GM21360 (cell line): ENCODE data around the gene SMIM31.

Experiments used
- ATAC-seq: cut with Tn5 transposase; IDR thresholded peaks from one replicate; pipeline ENCODE4 v1.9.1; 2021; ENCODE audit warnings: mild to moderate bottlenecking, moderate library complexity; ENCODE audit not compliant: unreplicated experiment

The SMIM31 gene

DNA sequence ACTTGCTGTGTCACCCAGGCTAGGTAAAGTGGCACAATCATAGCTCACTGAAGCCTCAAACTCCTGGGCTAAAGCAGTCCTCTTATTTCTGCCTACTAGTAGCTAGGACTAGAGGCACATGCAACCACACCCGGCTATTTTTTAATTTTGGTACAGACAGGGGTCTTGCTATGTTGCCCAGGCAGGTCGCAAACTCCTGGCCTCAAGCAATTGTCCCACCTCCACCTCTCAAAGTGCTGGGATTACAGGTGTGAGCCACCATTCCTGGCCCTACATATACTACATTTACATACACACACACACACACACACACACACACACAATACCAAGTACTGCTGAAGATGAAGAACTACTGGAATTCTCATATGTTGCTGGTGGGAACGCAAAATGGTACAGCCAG, 26.9 kb downstream of the SMIM31 start:
- ATAC-seq: no peak

DNA sequence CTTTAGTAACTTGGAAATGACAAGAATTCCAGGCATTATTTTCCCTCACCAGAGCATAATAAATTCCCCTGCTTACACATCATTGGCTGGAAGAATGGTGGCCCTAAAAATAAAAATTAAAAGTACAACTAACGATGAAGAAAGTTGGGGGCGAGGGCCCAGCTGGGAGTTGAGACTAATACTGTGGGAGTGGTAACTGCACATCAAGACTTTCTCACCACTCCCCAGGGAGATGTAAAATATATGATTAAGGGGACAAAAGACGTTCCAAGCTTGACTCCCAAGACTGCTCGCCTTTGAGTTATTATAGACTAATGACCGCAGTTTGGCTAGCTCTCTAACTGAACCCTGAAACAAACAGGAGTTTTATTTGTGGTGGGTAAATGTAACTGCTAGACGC, 30.0 kb downstream of the SMIM31 start:
- no peak for ATAC-seq

DNA sequence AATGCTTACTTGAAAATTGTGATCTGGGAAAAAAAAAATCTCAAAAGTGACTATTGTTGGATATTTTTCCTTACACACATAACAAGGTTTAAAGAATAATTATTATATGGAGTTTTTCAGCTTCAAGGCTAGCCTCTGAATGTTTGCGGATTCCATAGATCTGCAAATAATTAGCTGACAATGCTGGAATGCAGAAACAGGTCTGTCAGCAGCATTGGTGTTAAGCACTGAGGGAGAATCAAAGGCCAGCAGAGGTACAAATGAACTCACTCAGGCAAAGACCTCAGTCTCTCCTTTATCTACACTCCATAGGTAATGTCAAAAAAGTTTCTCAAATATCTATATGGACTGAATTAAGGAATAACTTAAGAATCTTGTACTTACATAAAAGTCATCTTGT, 35.1 kb downstream of the SMIM31 start:
- ATAC-seq: no peak

GRCh38 chr4:164790249-164790648, 36.3 kb downstream of the SMIM31 start:
- ATAC-seq: no peak

GRCh38 chr4:164799410-164799809, 45.5 kb downstream of the SMIM31 start:
- ATAC-seq: no peak

GRCh38 chr4:164800786-164801185, 46.9 kb downstream of the SMIM31 start:
- ATAC-seq: no peak

DNA sequence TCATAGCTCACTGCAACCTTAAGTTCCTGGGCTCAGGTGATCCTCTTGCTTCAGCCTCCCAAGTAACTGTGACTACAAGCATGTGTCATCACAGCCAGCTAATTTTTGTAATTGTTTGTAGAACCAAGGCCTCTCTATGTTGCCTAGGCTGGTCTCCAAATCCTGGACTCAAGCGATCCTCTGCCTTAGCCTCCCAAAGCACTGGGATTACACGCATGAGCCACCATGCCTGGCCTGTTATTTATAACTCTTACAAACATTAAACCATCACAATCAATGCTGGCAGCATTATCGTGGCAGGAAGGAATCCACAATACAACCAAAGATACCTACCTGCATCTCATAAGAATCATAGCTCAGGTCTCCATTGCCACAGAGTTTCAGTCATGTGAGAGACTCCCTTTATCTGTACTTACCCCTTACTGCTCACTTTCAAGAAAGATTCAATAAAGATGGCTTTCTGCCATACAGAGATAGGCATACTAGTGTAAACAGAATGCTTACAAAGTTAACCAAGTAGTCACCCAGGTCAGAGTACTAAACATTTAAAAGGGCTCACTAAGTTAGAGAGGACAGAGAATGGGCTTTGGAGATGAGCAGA, 48.5 kb downstream of the SMIM31 start:
- no peak for ATAC-seq

- ATAC-seq: no peak
Observed at GRCh38 chr4:164803702-164804101, 49.8 kb downstream of the SMIM31 start.

- no peak for ATAC-seq
Observed at GRCh38 chr4:164807611-164808010, 53.7 kb downstream of the SMIM31 start.

- ATAC-seq: no peak
Observed at GRCh38 chr4:164813554-164813953, 59.6 kb downstream of the SMIM31 start.

- ATAC-seq: no peak
Observed at GRCh38 chr4:164815711-164816110, 61.8 kb downstream of the SMIM31 start.

GRCh38 chr4:164819366-164819765, 65.4 kb downstream of the SMIM31 start:
- no peak for ATAC-seq

- no peak for ATAC-seq
Observed at GRCh38 chr4:164821711-164822110, 67.8 kb downstream of the SMIM31 start.

GRCh38 chr4:164824581-164824980, 70.7 kb downstream of the SMIM31 start:
- ATAC-seq: no peak

DNA sequence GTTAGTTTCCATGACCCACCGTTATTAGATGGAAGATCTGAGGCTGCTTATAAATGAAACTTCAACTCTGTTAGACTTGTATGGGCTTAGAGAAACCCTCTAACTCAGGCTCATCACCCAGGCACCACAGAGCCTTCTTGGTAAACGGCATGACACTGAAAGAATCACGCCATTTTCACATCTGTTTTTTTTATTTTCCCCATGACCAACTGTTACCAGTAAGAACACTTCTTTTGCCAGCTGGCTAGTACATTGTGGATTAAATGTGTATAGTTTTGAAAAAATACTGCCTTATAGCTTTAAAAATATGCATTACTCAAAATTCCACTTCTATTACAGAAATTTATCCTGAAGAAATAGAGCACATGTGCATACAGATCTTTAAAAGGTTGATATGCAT, 75.0 kb downstream of the SMIM31 start:
- ATAC-seq: no peak

DNA sequence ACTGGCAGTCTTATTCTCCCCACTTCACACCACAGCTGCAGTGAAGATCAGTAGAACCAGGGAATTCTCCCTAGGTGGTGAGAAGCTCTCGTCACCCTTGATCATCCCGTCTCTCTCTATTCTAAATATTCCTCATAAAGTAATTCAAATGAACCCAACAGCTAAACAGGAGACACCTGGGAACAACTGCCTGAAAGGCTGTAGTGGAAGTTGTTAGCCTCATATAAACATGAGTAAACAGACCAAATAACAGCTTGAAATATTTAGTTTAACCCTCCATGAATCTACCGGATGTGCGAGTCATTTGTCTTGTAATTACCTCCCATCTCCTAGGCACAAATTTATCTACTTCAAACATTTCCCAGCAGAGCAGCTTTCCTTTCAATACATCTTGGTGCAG, 92.6 kb downstream of the SMIM31 start:
- ATAC-seq: no peak

DNA sequence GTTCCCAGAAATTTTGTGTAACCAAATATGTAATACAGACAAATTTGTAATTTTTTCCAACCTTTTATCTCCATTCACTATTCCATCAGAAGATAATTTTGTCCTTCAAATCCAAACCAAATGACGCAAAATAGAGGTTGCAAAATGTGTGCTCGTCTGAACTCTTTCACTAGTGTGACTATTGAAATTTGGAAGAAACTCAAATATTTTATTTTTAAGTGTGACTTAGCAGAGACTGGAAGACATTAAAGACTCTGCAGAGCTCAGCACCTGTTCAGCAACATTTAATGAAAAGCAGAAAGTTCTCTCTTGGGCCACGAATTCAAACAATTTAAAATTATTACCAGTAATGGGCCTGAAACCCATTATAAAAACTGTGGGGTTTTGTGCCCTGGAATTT, 93.1 kb downstream of the SMIM31 start:
- ATAC-seq: no peak

- ATAC-seq: no peak
Observed at GRCh38 chr4:164847967-164848649, 94.2 kb downstream of the SMIM31 start.
